Renal cortex interstitium (tissue), 11 donors: Measurements from ENCODE around the gene SPATA13. TPM values are rescaled to one million over a fixed set of nuclear protein-coding genes. Genes with fewer than 3 reads are reported as not detected.

Experiments used
- DNase-seq, 11 donors: peaks; one replicate each; pipeline ENCODE4 v3.0.0-alpha.2; 2013; ENCODE audit warnings: low read depth in 9 of 11, low spot score in 4 of 11; ENCODE audit errors: extremely low read depth in 1 of 11
- polyA plus RNA-seq, 3 donors: library from polyadenylated mRNA; unstranded; fragments of 120-200 nt; gene quantifications; one replicate each; pipeline ENCODE4 v1.2.1, GENCODE V29; 2013; ENCODE audit not compliant: insufficient read length in 3 of 3

SPATA13 gene
- polyA plus RNA-seq, 3 donors: 46.0 to 59.7 (median 54.6) TPM

DNA sequence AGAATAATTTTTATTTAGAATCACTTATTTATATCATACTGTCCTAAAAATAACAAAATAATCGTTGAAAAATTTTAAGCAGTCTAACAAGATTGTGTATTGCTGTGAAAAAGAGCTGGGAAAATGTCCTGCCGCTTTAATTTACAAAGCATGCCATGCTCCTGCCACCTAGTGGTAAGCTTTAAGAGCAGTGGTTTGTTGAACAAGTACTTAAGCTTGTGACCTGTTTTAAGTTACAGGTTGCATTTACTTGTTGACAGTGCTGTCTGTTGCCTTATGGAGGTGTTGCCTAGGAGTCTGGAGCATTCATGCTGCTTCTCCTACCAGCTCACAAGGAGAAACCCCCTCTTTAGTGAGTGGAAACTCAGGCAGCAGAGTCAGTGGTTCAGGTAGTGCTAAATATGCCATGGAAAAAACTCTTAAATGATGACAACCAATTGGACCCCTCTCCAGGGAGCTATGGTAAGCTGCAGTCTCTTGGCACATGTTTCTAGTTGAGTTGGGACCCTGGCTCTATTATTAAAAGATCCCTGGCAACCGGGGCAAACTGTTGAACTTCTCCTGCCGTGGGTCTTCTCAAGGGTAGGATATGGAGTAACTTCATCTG, 68.4 kb downstream of the SPATA13 start:
- peak in 9 of 11 donors; percentile 35 to 67 (median 45) for DNase-seq

DNA sequence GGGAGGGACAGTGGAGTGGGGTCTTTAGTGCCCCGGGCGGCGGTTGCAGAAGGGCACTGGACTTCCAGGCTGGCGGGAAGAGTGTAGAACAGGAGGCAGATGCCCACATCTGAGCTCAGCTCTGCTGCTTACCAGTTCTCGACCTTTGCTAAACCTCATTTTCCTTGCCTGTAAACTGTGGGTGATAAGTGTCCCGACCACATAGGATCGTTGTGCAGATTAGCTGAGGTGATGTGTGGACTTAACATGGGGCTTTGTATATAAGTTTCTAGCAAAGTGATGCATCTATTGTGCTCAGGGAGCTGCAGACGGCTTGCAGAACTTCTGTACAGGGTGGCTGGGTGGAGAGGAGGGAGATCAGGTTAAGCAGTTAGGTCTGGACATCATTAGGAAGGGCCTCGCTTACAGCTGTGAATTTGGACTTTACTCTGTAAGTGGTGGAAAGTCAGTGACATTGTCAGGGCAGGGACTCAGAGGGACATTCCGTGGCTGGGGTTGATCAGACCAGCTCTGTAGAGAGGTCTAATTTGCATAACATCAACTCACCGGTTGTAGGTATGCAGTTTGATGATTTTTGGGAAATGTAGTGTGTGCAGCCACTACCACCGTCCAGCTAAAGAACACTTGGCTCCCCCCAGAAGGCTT, 70.0 kb downstream of the SPATA13 start:
- DNase-seq: no peak

DNA sequence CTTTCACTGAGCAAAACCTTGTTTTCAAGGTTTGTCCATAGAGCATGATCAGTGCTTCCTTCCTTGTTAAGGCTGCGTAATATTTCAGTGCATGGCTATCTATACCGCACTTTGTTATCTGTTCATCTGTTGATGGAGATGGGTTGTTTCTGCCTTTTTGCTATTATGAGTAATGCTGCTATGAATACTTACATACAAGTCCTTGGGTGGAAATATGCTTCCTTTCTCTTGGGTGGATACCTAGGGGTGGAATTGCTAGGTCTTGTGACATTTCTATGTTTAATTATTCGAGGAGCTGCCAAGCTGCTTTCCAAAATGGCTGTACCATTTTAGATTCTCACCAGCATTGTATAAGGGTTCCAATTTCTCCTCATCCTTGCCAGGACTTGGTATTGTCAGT, 70.9 kb downstream of the SPATA13 start:
- DNase-seq: no peak

DNA sequence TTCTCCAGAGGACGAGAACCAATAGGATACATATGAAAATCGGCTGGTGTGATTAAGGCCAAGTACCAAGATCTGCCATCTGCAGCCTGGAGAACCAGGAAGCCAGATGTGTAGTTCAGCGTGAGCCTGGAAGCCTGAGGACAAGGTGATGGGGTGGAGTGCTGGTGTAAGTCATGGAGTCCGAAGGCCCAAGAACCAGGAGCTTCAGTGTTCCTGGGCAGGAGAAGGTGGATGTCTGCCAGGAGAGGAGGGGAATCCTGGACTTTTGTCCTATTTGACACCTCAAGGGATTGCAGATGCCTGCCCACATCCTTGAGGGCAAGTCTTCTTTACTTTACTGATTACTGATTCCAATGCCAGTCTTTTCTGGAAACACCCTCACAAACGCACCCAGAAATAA, 71.5 kb downstream of the SPATA13 start:
- DNase-seq: no peak

DNA sequence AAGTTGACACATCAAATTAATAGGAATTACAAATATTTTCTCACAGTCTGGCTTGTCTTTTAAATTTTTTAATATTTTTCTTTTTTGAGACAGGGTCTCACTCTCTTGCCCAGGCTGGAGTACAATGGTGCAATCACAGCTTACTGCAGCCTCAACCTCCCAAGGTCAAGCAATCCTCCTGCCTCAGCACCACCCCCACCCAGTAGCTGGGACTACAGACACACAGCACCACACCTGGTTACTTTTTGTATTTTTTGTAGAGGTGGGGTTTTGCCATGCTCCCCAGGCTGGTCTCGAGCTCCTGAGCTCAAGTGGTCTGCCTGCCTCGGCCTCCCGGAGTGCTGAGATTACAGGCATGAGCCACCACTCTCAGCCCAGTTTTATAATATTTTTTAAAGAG, 72.0 kb downstream of the SPATA13 start:
- no peak for DNase-seq

DNA sequence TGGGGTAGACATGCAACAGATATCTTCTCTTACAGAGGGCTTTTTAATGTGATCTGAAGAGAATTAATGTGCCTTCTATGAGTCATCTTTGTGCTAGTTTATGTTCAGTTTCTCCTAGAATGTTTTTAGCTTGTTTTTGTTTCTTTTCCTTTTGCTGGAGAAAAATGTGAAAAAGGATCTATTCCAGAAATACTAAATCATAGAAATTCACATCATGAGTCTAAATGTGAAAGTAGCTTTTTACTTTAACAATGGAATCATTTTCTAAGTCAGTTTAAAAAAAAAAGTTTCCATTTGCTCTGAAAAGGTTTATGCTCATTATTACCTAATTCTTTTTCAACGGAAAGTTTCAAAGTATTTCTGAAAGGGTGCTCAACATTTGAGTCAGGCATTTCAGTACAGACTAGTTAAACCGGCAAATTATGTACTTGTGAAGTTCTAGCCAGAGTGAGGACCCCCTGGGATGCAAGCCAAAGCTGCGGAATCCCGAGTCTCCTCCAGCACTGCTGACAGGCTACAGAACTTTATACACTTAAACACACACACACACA, 72.9 kb downstream of the SPATA13 start:
- DNase-seq: peak in 4 of 11 donors; percentile 18 to 46 (median 30)

DNA sequence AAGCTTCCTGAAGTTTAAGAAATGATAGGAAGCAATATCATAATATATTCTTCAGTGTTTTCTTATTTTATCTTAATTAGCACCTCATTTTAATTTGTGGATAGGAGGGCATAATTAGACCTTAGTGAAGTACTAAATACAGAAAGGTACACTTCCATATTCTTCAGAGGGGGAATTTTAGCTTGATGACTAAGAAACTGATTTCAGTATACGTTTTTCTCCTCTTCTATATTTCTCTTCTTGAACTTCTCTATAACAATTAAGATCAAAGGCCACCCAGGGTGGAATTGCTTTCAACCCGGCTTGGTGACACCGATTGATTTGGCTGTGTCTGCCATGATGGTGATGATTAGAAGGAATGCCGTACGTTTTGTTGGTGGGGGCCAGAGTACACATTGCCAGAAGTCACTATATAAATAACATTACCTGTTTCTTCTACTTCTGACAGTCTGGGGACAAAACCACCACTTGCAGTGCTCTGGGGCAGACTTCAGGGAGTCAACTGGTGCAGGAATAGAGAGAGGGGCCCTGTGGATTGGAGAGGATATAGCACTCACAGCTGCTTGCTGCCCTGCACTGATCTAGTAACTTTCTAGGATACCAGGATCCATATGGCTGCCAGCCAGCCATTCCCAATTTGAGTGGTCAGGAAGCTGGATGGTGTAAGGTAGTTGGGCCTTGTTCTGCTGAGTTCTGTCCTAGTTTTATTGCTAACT, 73.8 kb downstream of the SPATA13 start:
- DNase-seq: no peak

DNA sequence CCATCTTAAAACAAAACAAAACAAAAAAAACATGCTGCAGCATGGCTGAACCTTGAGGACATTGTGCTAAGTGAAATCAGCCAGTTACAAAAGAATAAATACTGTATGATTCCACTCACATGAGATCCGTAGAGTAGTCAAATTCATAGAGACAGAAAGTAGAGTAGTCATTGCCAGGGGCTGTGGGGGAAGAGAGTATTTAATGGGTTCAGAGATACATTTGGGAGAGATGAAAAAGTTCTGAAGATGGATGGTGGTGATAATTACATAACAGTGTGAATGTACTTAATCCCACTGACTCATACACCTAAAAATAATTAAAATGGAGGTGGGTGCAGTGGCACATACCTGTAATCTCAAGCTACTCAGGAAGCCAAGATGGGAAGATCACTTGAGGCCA, 76.8 kb downstream of the SPATA13 start:
- DNase-seq: no peak

DNA sequence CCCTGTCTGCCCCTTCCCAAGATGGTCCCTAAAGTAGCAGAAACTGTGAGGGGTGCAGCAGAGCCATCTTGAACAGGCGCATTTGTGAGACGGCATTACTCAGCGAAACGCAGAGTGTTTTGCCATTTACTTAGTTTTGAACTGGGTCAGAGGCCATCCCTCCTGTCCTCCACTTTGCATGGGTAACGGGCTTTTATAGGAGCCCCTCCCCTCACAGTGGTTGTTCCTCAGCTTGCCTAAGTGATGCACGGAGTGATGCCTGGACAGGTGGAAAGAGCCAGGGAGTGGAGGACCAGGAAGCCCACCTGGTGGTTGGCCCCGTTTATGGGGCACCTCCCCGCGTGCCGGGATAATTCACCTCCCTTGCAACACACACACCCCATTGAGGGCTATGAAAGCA, 80.8 kb downstream of the SPATA13 start:
- DNase-seq: no peak

DNA sequence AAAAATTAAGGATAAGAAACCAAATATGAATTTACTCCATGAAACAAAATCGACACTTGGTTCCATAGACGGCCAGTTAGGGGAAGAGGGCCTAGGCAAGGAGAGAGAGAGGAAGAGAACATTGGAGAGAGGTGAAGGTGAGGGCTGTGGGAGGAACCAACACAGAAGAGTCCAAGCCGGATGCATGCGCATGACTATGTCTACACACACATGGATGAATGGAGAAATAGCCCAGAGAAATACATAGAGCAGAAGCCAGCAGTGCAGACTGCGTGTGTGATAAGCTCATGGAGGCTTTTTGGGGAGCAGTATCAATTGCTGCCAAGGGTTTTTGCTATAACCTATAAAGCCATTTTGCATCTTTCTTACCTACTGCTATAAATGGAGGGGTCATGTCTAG, 81.6 kb downstream of the SPATA13 start:
- DNase-seq: no peak

DNA sequence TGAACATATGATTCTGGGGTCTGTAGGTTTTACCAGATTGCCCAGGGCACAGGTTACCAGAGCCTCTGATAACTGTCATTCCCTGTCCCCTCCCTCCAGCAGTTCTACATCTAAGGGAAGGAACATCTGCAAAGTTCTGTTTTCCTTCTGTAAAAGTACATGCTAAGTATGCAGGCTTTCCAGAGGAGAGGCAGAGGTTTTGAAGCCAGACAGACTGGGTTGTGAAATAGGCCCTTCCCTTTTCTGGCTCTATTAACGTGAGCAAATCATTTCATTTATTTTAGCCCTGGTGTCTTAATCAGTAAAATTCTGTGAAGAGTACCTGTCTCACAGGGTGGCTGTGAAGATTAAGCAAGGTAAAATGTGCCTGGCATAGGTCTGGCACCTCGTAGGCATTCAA, 82.8 kb downstream of the SPATA13 start:
- no peak for DNase-seq

DNA sequence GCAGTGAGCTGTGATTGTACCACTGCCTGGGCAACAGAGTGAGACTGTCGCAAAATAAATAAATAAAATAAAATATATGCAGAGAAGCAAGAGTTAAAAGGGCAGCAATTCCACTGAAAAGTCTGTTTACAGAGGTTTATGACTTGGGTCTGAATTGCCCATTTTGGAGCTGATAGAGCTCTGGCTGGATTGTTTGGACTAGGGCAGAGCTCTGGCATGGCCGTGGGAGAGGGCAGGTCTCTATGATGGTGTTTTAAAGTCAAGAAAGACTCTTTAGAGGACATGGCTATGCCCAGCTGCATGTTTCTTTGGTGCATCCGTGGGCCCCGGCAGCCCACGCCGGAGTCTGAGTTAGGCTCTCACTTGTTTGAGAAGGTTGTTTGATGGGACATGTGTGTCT, 84.3 kb downstream of the SPATA13 start:
- DNase-seq: no peak

DNA sequence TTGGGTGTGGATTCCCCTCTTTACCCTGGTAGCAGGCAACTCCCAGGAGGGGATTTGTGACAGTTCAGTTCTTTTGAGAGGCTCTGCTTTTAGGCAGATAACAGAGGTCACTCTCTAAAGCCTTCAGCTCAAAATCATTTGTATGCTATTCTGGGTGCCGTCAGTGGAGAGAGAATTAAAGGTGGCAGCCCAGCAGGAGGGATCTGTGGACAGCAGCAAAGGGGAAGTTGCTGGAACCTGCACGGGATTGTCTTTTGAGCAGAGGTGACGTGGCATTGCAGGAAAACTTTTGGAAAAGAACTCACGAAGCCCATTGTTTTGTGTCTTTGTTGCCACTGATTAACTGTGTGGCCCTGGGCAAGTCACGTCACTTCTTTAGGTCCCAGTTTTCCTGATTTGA, 86.5 kb downstream of the SPATA13 start:
- DNase-seq: no peak

DNA sequence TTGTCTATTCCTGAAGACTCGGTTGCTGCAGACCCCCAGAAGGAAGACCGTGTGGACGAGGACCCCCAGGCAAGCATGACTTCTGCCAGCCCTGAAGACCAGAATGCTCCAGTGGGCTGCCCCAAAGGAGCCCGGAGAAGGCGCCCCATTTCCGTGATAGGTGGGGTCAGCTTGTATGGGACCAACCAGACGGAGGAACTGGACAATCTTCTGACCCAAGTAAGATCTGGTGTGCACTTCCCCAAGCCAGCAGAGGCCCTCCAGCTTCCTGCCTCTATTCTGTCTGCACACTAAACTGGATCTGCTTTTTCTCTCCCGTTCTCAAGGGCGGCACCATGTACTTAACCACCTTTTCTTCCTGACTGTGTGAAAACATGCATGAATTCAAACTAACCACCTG, 89.1 kb downstream of the SPATA13 start:
- DNase-seq: no peak

DNA sequence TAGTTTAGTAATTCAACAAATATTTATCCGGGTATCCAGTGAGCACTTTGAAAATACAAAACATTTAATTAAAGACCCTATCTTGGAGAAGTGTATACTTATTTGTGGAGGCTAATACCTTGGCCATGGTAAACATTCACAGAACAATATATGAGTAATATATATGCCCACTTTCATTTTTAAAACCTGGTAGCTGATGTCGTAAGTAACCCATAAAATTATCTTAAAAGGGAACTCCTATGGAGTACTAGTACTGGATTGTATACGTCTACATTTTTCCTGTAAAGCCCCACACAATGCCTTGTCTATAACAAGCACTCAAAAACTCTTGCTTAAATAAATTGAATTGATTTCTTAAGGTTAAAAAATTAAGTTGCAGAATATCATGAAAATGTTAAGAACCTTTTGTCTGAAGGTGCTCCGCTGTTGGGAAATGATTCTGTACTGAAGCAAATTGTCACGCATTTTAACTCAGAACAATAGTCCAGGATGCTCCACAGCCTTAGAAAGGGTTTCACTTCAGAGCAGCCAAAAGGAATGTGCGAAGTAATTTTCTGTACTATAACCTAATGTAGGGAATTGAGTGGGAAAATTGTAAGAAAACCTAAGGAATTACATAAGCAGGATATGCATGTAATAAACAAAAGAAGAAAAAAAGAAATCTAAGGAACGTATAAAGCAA, 90.0 kb downstream of the SPATA13 start:
- DNase-seq: no peak

DNA sequence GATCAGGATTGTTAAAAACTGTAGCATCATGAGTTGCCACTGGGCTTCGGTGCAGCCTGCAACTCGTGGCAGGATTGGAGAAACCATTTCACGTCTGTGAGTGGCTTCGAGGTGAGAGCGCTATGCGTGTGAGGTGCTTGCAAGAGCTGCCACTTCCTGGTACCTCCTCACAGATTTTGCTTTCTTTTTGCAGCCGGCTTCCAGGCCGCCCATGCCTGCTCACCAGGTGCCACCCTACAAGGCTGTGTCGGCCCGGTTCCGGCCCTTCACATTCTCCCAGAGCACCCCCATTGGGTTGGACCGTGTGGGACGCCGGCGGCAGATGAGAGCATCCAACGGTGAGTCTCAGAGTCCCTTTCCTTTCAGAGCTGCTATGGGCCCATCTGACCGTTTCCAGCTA, 91.0 kb downstream of the SPATA13 start:
- no peak for DNase-seq

DNA sequence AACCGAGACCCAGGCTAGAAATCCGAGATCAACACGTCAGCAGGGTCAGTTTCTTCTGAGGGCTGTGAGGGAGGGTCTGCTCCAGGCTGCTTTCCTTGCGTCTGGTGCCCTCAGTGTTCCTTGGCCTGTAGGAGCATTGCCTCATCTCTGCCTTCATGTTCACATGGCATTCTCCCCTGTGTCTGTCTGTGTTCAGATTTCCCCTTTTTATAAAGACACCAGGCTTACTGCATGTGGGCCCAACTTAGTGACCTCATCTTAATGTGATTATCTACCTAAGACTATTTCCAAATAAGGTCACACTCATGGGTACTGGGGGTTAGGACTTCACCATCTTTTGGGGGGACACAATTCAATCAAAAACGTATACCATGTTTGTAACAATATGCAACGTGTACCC, 91.6 kb downstream of the SPATA13 start:
- DNase-seq: no peak

DNA sequence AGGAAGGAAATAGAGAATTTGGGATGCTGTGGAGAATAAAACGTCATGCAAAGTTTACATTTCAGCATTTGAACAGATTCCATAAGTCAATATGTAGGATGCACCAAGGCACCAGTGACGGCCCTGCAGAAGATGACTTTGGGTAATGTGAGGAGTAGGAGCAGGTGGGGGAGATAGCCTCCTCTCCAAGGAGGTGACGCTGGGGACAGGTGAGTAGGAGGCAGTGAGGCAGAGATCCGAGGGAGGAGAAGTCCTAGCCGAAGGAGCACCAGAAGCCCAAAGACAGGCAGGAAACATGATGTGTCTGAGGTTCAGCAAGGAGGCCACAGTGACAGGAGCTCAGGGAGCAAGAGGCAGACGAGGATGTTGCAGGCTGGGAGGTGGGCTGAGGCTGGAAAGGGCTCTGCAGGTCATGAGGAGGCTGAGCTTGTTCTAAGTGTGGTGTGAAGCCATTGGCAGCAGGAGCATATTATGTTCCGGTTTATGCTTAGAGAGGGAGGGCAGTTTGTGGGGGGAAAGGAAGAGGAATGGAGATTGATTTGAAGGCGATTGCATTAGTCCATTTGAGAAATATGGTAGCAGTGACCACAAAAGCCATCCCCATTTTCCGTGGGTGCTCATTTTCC, 93.1 kb downstream of the SPATA13 start:
- DNase-seq: no peak

DNA sequence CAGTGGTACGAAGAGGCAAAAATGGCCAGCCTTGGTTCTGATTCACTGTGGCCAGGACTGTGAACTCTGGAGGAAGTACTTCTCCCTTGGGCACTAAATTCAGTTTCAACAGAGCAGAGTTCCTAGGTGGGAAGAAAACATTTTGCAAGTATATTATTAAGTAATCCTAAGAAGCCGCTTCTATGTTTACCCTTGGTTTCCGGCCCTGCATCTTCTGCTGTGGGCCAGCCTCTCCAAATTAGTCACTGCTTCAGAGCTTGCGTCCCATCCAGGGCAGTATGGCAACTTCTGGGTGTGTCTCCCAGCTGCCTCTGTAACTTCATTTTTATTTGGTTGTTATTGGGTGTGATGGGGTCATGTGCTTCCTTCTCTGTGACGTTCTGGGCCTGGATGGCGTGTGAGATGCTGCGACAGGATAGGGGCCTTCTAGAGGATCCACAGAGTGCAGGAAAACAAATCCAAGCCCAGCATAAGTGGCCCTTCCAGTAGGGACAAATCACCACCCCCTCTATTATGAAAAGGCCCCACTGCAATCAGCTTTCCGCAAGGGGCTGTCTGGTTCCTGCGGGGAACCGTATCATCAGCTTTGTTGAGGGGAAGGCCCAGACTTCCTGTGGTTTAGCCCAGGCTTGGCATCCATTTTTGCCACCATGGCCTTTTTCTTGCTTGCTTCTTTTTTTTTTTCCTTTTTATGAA, 93.8 kb downstream of the SPATA13 start:
- DNase-seq: no peak
